ENCODE results near the gene COX20. TPM values are rescaled to one million over a fixed set of nuclear protein-coding genes. Genes with fewer than 3 reads are reported as not detected.

COX20 gene
- total and polyA plus RNA-seq, 9 donors: 25.2 to 107 (median 37.7) TPM

DNA sequence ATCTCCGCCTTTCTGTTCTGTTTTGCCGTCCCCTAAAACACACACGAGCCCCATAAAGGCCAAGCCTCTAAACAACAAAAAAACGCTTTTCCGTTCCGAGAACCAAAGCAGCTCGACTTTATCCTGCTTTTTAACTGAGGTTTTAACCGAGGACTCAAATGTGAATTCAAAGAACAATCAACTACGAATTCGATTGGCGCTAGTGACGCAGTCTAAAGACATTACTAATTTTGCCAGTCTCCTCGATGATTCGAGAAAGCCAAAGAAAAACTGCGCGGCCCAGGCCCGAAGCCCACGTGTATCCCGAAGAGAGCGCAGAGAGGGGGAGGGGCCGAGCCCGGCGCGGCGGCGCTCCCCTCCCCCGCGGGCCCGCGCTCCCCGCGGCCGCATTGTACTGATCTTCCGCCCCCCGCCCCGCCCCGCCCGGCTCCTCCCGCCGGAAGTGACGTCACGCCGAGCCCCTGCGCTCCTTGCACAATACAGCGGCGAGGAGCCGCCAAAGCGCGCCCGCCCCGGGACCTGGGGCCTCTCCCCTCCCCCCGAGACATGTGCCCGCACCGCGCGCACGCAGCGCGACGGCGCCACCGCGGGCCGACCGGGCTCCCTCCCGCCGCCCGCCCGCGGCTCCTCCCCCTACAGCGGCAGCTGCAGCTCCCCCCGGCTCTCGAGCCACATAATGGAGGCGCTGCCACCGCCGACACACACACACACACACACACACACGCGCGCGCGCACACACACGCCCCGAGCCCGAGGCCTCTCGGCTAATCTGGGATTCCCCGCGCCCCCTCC, 27.4 kb downstream of the COX20 start:
- no peaks in the 10 kb centered on the region for H3K36me3 ChIP-seq
- intact Hi-C loops (cut with DNase I): loop anchor here in 2 of 4 donors (1.0 to 10.0 kb wide), 3 partner anchors 28 to 208 kb away; partner anchors contain the start of genes COX20 (in 1 of the 2) and DESI2 (in 1 of the 2)
- DNase-seq: peak; percentile 98
- peaks cover 10% of the 10 kb centered on the region for H3K4me1 ChIP-seq (ENCODE audit: insufficient read depth)
- peak overlapping the region; percentile 98 to 99 for H3K27ac ChIP-seq
- peak overlapping the region; percentile 76 for H3K4me3 ChIP-seq
- no peaks in the 10 kb centered on the region for H3K27me3 ChIP-seq
- no peaks in the 10 kb centered on the region for H3K9me3 ChIP-seq
- WGBS, 3 donors: 1% methylated on average over 56 to 81 of the region's 87 CpGs
- TF ChIP-seq CTCF (IDR thresholded peaks at IDR 0.05) (no peak), POLR2A (IDR thresholded peaks at IDR 0.05) (peak; percentile 81)

DNA sequence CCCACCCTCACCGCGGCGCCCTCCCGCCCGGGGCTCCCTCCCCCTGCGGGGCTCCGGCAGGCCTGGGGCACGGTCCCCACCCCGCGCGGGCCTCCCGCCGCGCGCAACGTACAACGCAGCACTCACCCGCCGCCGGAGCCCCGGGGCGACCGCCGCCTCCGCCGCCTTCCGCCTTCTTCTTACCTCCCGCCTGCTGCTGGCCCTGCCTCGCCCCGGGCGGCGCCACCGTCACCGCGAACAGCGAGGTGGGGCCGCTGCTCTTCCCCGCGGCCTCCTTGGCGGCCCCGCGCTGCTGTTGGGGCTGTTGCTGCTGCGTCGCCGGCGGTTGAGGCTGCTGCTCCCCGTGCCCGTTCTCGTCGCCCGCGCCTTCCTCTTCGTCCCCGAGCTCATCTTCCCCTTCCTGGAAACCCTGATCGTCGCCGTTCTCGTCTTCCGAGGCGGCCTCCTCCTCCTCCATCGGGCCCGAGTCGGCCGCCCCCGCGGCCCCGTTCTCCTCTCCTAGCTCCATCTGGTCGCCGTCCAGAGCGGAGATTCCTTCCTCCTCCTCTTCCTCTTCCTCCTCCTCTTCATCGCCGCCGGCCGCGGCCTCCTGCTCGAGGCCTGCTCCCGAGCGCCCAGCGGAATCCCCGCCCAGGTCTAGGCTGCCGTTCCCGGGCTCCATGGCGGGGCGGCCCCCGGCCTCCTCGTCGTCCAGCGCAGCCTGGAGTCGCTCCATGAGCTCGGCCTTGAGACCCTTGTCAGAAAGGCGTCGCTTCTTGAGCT, 28.2 kb downstream of the COX20 start:
- H3K36me3 ChIP-seq: no peaks in the 10 kb centered on the region
- DNase-seq: peak in 4 of 5 donors; percentile 48 to 73 (median 62)
- H3K9me3 ChIP-seq: no peaks in the 10 kb centered on the region
- H3K4me1 ChIP-seq (ENCODE audit: insufficient read depth): peaks cover 9% of the 10 kb centered on the region
- H3K4me3 ChIP-seq: peak overlapping the region; percentile 76
- H3K27ac ChIP-seq: peak overlapping the region; percentile 98 to 99
- no peaks in the 10 kb centered on the region for H3K27me3 ChIP-seq
- intact Hi-C loops (cut with DNase I): loop anchor here in 3 of 4 donors (1.0 to 10.0 kb wide), 4 partner anchors 28 to 209 kb away; partner anchors contain the start of genes COX20 (in 2 of the 3) and DESI2 (in 1 of the 3)
- 0 to 2% (median 0%) methylated on average over 72 to 92 of the region's 92 CpGs for WGBS, 3 donors
- no peak for TF ChIP-seq CTCF (IDR thresholded peaks at IDR 0.05)
- no peak for TF ChIP-seq EP300 (IDR thresholded peaks at IDR 0.05)
- TF ChIP-seq POLR2A (IDR thresholded peaks at IDR 0.05): no peak

GRCh38 chr1:244864253-244865027, 29.0 kb downstream of the COX20 start, which contains the start of gene HNRNPU:
Gene HNRNPU (minus strand): TSS chr1:244864543. CDS start chr1:244864307, 236 bp downstream.
- TF ChIP-seq CTCF (IDR thresholded peaks at IDR 0.05): peak; percentile 46 to 71 (median 70)
- TF ChIP-seq EP300 (IDR thresholded peaks at IDR 0.05): peak; percentile 78
- TF ChIP-seq POLR2A (IDR thresholded peaks at IDR 0.05): peak; percentile 97
- H3K27ac ChIP-seq: peak within 1 kb of the TSS; percentile 98 to 99
- H3K4me3 ChIP-seq: peak within 1 kb of the TSS; percentile 76
- intact Hi-C loops (cut with DNase I): loop anchor here in 2 of 4 donors (1.0 to 10.0 kb wide), 3 partner anchors 29 to 210 kb away; partner anchors contain the start of genes COX20 (in 1 of the 2) and DESI2 (in 1 of the 2)
- no peaks in the 10 kb centered on the region for H3K27me3 ChIP-seq
- no peaks in the 10 kb centered on the region for H3K9me3 ChIP-seq
- 0 to 1% (median 1%) methylated on average over 43 to 71 of the region's 71 CpGs for WGBS, 3 donors
- no peaks in the 10 kb centered on the region for H3K36me3 ChIP-seq
- peaks cover 9% of the 10 kb centered on the region for H3K4me1 ChIP-seq (ENCODE audit: insufficient read depth)
- peak; percentile 96 to 99 (median 97) for DNase-seq

DNA sequence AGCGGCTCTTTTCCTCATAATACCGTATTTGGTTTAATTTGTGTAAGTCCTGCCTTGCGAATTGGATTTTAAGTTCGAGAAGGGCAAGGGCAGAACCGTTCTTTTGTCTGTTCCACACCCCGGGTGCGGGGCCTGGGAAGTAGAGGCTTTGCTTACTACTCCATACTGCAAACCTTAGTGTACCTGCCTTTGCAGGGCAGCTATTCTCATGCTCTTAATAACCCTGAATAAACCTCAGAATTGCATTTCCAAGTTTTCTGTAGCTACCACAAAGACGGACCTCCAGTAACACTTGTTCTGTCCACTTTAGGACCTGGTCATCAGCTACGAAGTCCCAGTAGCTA, 29.5 kb downstream of the COX20 start:
- 18 to 26% (median 23%) methylated on average over 9 of the region's 9 CpGs for WGBS, 3 donors
- Histone ChIP-seq H3K4me1 (ENCODE audit: insufficient read depth) (peaks cover 5% of the 10 kb centered on the region), H3K27ac (peak overlapping the region; percentile 81 to 98), H3K9me3 (no peaks in the 10 kb centered on the region), H3K36me3 (no peaks in the 10 kb centered on the region), H3K27me3 (no peaks in the 10 kb centered on the region), H3K4me3 (peak overlapping the region; percentile 76)
- intact Hi-C loops (cut with DNase I): loop anchor here in 2 of 4 donors (2.0 to 10.0 kb wide), 2 partner anchors 106 to 210 kb away; partner anchors contain the start of gene DESI2 (in 1 of the 2)
- peak; percentile 30 to 50 (median 44) for DNase-seq
- TF ChIP-seq POLR2A (IDR thresholded peaks at IDR 0.05) (no peak), CTCF (IDR thresholded peaks at IDR 0.05) (no peak), EP300 (IDR thresholded peaks at IDR 0.05) (no peak)

All from ovary (tissue), 9 donors.